Dermis microvascular lymphatic vessel endothelial cell (primary cell): ENCODE measurements around the gene JMJD8. TPM values are rescaled to one million over a fixed set of nuclear protein-coding genes. Genes with fewer than 3 reads are reported as not detected.

Experiments
- DNase-seq, 2 donors: peaks; one replicate each; pipeline versions ENCODE4 v3.0.0 to v3.0.0-alpha.2; 2010; ENCODE audit warnings: low read depth in 2 of 2
- total RNA-seq: library from RNA; depleted of rRNA; stranded (reverse); fragments of >200 nt; gene quantifications from 2 replicates; pipeline ENCODE4 v1.2.1, GENCODE V29; 2014

JMJD8 gene
- total RNA-seq, 1 donor from 2014 or later: 16.6 TPM

GRCh38 chr16:709566-710499 is 25.7 kb upstream of the JMJD8 start:
- DNase-seq: no peak

DNA sequence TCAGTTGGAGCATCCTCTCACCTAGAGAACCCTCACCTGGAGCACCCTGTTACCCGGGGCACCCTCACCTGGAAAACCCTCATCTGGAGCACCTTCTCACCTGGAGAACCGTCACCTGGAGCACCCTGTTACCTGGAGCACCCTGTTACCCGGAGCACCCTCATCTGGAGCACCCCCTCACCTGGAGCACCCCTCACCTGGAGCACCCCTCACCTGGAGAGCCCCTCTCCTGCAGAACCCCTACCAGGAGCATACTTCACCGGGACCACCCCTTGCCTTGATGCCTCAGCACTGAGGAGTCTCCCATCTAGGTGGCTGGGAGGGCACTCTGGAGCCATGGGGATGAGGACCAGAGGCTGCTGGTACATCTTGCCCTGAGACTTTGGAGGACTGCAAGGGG is 24.8 kb upstream of the JMJD8 start:
- DNase-seq: no peak

DNA sequence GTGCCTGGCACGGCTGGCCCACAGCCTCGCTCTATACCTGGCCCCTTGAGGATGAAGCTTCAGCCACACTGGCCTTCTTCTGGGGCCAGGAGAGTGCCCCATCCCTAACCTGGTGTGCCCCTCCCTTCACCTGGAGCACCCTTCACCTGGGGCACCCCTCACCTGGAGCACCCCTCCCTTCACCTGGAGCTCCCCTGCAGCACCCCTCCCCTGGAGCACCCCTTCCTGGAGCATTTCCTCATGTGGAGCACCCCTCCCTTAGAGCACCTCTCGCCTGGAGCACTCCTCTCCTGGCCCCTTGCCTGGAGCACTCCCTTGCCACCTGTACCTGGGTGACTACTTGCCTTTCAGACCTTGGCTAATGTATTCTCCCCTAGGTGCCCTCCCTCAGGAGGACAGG is 23.9 kb upstream of the JMJD8 start:
- no peak for DNase-seq

DNA sequence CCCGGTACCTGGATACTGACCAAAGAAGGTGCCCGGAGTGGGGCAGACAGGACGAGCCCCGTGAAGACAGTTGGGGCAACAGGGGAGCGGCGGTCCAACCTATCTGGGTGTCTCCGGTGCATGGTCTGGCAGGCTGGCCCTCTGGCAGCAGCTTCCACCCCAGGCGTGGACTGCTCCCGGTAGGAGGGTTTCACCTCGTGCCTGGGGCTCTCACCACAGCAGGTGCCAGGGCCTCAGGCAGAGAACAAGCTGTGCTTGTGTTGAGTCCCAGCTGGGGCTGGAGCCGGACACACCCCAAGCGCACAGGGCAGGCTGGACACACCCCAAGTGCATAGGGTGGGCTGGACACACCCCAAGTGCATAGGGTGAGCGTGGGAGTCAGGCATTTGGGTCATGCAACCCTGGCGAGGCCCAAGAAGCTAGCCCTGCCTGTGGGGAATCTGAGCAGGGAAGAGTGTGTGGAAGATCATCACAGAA is 23.0 kb upstream of the JMJD8 start:
- no peak for DNase-seq

GRCh38 chr16:706189-707061 is 22.3 kb upstream of the JMJD8 start:
- no peak for DNase-seq

DNA sequence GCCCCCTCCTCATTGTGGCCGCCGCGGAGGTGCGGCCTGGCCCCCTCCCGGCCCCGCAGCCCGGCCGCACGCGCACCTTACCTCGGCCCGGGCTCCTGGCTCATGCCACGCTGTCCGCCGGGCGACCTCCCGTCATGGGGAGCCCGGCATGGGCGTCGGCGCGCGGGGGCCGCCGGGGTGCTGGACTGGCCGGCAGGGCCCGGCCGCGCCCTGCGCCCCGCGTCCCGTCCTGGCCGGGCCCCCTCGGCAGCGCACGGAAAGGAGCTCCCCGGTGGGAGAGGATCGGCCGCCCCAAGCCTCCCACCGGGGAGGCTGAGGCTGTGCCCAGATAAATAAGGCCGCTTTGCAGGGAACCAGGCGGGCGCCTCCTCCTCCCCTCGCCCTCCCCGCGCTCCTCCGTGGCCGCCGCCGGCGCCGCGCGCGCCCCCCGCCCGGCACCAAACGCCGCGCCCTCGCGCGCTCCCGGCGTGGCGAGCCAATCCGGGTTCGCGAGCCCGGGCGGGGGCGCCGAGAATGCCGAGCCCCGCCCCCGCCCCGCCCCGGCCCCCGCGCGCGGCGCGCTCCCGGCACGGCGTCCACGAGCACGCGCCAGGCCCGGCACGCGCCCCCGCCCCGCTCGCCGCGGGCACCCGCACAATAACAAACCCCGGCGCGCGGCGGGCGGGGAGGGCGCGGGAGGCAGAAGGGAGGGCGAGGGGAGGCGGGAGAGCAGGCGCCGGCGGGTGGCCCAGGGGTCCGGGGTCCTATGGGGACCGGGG is 21.5 kb upstream of the JMJD8 start, which contains the start of gene FBXL16:
FBXL16 (minus strand) TSS at position 371 of the 758 bp plus-strand sequence. CDS start 8,396 bp downstream, outside the sequence.
- peak in 1 of 2 donors; percentile 30 for DNase-seq

DNA sequence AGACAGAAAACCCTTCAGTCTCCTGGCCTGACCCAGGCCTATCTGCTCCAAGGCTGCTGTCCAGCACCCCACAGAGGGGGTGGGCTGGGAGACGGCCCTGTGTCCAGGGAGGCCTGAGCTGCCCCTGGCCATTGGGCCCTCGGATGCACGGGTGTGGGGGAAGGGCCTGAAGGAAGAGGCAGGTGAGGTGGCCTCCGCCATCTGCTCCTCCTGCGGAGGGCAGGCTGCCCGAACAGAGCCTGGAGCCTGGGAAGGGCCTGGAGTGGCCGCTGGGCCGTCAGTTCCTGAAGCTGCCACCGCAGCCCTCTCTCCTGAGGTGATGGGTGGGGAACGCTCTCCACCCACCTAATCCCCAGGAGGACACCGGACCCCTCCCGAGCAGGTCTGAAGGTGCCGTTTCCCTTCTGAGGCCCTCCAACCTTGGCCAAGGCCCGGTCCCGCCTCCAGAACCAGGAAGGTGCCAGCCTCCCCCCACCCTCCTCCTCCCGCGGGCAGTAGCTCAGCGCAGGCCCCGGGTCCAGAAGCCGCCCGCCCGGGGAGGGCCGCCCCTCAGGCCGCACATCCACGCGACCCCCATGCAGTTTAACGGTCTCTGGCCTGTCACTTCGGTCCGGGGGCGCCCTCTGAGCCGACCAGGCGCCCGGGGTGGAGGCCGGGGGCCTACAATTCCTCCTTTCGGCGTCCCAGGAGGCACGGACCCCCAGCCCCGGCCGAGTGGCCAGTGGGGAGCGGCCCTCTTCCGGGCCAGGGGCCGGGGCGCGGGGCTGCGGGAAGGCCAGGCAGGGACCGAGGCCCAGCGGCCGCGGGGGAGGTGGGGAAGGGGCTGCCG is 20.6 kb upstream of the JMJD8 start:
- no peak for DNase-seq

- no peak for DNase-seq
Observed at GRCh38 chr16:704047-704446, 19.9 kb upstream of the JMJD8 start.

DNA sequence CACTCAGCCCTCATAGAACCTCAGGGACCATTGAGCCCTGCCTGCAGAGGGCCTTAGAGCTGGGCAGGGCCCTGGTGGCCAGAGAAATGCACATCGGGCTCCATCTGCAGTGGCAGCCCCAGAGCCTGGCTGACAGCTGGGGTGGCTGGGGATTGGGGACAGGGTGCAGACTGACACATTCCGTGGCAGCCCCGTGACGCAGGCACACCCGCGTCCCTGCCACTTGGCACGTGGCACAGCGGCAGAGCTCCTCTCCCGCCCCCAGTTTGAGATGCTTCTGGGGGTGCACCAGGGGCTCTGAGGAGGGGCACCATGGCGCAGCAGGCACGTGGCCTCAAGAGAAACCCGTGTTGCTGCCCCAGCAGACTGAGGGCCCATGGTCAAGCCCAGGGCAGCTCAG is 19.3 kb upstream of the JMJD8 start:
- no peak for DNase-seq

DNA sequence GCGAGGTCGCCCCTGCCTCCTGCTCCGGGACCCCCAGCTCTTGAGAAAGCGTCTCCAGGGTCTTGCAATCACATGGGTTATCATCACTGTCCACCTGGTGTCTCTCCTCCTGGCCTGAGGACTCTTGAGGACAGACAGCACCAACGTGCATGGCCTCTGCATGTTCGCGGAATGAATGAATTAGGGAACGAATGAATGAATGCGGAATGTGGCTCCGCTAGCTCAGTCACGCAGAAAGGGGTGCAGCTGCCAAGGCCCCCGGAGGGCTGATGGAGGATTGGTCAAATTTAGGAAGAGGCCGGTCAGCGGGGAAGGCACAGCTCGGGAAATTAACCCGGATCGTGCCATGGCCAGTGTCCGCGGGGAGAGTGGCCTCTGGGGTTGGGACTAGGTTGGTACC is 18.2 kb upstream of the JMJD8 start:
- no peak for DNase-seq

DNA sequence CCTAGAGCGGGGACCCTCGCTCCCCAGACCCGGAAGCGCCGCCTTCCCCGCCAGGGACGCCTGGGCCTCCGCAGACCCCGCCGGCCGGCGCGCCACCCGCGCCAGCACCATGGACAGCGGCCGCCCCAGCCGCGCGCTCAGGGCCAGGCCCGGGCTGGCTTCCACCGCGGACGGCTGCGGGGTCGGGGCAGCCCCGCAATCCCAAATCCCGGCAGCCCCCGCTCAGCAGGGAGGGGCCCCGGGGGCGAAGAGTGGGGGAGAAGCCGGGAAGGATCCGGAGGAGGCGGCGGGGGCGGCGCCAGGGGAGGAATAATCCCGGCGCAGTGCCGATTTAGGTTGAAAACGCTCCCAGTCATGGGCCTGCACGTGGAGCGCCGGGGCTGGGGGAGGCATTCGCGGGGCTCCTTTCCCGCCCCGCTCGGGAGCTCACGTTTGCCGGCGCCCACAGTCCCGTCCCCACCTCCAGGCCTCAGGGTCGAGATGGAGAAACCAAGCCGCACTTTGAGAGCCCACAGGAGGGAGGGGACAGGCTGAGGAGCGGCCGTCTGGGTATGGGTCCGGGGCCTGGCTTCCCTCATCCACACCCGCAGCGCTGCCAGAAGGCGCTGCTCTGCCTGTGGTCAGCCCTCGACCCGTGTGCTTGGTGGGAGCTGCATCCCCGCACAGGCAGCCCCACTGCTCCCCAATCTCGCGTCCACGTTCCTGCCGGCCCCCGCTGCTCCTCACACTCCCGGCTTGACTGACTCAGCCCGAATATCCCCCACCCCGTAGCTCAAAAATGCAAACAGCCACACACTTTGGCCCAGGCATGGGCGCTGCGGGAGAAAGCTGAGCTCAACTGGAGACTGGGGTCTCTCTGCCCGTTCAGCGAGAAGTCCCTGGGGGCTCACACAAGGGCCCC is 16.8 kb upstream of the JMJD8 start:
- peak in 1 of 2 donors; percentile 30 for DNase-seq

- no peak for DNase-seq
Observed at GRCh38 chr16:698911-699671, 15.0 kb upstream of the JMJD8 start.

GRCh38 chr16:695355-696089 is 11.4 kb upstream of the JMJD8 start:
- no peak for DNase-seq

- DNase-seq: no peak
Observed at GRCh38 chr16:694863-695354, 10.8 kb upstream of the JMJD8 start.

- DNase-seq: no peak
Observed at GRCh38 chr16:694187-694862, 10.2 kb upstream of the JMJD8 start.

DNA sequence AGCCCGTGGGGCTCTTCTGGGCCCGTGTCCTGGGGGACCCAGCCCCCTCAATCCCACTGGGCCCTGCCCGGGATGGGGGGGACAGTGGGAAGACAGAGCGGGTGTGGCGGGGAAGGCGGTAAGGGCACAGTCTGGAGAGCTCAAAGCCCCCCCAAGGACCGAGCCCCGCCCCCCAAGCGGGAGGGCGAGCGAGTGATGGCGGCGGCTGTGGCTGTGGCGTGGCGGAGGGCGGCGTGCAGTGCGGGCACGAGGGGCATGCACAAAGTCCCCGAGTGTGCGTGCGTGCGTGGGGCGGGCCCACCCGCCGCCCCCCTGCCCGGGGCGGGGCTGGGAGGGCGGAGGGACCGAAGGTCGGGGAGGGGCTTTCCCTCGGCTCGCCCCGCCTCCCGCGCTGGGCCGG is 9.6 kb upstream of the JMJD8 start:
- DNase-seq: no peak

DNA sequence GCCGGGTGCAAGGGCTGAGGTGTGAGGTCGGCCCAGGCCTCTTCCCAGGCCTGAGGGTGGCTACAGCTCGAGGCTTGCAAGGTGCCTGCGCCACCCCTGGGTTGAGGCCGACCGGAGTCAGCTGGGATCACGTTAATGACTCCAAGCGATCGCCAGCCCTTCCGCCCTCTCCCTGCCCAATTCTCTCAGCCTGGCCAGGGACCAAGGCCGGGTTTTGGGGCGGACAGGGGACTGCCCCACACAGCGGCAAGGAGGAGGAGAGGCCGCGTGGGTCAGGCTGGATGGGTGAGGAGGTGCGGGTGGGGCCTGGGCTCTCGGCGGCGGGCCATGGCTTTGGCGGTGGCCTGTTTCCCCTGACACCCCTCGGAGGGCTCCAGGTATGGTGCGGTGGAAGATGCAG is 9.2 kb upstream of the JMJD8 start:
- DNase-seq: no peak
